Glutamatergic neuron (in vitro differentiated cells): ENCODE results near the gene AP3D1. TPM values are rescaled to one million over a fixed set of nuclear protein-coding genes. Genes with fewer than 3 reads are reported as not detected.

Experiments used
- DNase-seq: peaks from one replicate; pipeline ENCODE4 v3.0.0; 2022
- H3K27ac Mint-ChIP-seq: one replicate; pipeline ENCODE4 v1.8.0; 2020; ENCODE audit warnings: mild to moderate bottlenecking, mixed read lengths, inconsistent platforms; ENCODE audit not compliant: unreplicated experiment
- H3K27me3 Mint-ChIP-seq: one replicate; pipeline ENCODE4 v1.8.0; 2020; ENCODE audit warnings: mild to moderate bottlenecking, moderate library complexity, mixed read lengths, inconsistent platforms; ENCODE audit not compliant: unreplicated experiment
- H3K36me3 Mint-ChIP-seq: one replicate; pipeline ENCODE4 v1.8.0; 2020; ENCODE audit warnings: mild to moderate bottlenecking, mixed read lengths, inconsistent platforms; ENCODE audit not compliant: unreplicated experiment
- H3K4me1 Mint-ChIP-seq: one replicate; pipeline ENCODE4 v1.8.0; 2020; ENCODE audit warnings: mild to moderate bottlenecking, low read depth, mixed read lengths, inconsistent platforms; ENCODE audit not compliant: unreplicated experiment
- H3K4me3 Mint-ChIP-seq: one replicate; pipeline ENCODE4 v1.8.0; 2020; ENCODE audit warnings: mild to moderate bottlenecking, mixed read lengths, inconsistent platforms; ENCODE audit not compliant: unreplicated experiment
- H3K9me3 Mint-ChIP-seq: one replicate; pipeline ENCODE4 v1.8.0; 2020; ENCODE audit warnings: mild to moderate bottlenecking, moderate library complexity, mixed read lengths, inconsistent platforms; ENCODE audit not compliant: unreplicated experiment
- total RNA-seq: library from RNA; stranded (reverse); fragmentation: NEBNext Ultra II Directional; extraction: Animal tissue kit (Norgen Biotek cat#: 25700); gene quantifications from one replicate; pipeline ENCODE4 v1.2.1, GENCODE V29; 2021; ENCODE audit not compliant: unreplicated experiment
- TF ChIP-seq, protein P1 (sequence below): fragments of 200-600 bp; sonication (generic); IDR thresholded peaks from one replicate; pipeline ENCODE4 v1.5.0; 2021; ENCODE audit not compliant: partially characterized antibody, unreplicated experiment

Gene AP3D1
- total RNA-seq, 1 donor from 2014 or later, result 133 TPM

DNA sequence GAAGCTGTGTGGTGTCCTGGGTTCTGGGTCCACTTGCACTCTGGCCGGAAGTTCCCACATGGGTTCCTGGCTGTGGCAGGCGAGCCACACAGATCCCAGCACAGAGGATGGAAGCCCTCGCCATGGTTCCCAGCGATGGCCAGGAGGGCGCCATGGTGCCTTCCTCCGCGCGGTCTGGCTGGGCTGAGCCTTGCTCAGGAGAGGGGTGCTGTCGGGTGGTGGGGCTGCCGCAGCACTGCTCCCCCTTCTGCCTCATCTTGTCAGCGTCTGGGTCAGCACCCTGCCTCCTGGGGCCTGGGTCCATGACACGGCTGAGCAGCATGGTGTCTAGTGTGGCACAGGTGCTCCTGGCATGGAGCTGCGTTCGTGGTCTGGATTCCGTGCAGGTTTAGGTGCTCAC, 45.9 kb upstream of the AP3D1 start:
- Mint-ChIP-seq H3K4me3 (no peak overlapping the region), H3K4me1 (peaks cover 8% of the 10 kb centered on the region), H3K27ac (no peak overlapping the region), H3K36me3 (no peaks in the 10 kb centered on the region), H3K9me3 (peaks cover 8% of the 10 kb centered on the region), H3K27me3 (peaks cover 14% of the 10 kb centered on the region)
- DNase-seq, result no peak
- TF ChIP-seq, protein P1, sequence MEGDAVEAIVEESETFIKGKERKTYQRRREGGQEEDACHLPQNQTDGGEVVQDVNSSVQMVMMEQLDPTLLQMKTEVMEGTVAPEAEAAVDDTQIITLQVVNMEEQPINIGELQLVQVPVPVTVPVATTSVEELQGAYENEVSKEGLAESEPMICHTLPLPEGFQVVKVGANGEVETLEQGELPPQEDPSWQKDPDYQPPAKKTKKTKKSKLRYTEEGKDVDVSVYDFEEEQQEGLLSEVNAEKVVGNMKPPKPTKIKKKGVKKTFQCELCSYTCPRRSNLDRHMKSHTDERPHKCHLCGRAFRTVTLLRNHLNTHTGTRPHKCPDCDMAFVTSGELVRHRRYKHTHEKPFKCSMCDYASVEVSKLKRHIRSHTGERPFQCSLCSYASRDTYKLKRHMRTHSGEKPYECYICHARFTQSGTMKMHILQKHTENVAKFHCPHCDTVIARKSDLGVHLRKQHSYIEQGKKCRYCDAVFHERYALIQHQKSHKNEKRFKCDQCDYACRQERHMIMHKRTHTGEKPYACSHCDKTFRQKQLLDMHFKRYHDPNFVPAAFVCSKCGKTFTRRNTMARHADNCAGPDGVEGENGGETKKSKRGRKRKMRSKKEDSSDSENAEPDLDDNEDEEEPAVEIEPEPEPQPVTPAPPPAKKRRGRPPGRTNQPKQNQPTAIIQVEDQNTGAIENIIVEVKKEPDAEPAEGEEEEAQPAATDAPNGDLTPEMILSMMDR, result no peak

DNA sequence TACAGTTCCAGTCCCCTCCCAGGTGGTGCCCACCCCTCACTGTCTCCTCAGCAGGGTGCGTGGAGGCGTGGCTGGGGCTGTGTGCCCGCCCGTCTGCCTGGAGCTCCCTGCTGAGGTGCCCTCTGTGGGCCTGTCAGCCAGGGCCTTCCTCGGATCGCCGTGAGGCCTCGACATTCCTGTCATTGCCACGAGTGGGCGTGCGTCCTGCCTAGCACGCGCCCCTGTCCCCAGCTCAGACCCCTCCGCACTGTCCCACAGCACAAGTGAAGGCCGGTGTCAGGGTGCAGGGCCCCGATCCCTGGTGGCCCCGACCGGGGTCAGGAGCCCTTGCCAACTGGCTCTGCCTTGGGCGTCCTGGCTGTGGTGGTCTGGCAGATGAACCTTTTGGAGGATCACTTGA, 44.5 kb upstream of the AP3D1 start:
- Mint-ChIP-seq H3K4me1 (peaks cover 8% of the 10 kb centered on the region), H3K4me3 (no peak overlapping the region), H3K9me3 (peaks cover 8% of the 10 kb centered on the region), H3K27me3 (peaks cover 12% of the 10 kb centered on the region), H3K27ac (no peak overlapping the region), H3K36me3 (no peaks in the 10 kb centered on the region)
- no peak for DNase-seq
- TF ChIP-seq, protein P1, result no peak

DNA sequence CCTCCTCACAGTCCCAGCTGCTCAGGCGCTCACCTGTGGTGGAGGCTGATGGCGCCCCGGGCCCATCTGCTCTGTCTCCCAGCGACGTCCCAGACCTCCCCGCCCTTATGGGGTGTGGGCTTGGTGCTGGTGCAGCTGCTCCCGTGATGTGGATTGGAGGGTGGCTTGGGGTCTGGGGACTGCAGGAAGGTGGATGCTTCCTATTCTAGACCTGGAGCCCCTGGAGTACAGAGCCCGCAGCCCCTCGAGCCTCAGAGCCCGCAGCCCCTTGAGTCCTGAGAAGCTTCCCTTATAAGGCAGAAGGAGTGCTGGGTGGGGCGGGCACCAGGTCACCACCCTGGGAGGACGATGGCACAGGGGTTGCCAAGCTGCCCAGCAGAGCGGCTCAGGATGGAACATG, 44.0 kb upstream of the AP3D1 start:
- Mint-ChIP-seq H3K9me3 (peaks cover 8% of the 10 kb centered on the region), H3K27ac (no peak overlapping the region), H3K4me3 (no peak overlapping the region), H3K36me3 (no peaks in the 10 kb centered on the region), H3K4me1 (peaks cover 8% of the 10 kb centered on the region), H3K27me3 (peaks cover 9% of the 10 kb centered on the region)
- DNase-seq, result no peak
- TF ChIP-seq, protein P1, result no peak

DNA sequence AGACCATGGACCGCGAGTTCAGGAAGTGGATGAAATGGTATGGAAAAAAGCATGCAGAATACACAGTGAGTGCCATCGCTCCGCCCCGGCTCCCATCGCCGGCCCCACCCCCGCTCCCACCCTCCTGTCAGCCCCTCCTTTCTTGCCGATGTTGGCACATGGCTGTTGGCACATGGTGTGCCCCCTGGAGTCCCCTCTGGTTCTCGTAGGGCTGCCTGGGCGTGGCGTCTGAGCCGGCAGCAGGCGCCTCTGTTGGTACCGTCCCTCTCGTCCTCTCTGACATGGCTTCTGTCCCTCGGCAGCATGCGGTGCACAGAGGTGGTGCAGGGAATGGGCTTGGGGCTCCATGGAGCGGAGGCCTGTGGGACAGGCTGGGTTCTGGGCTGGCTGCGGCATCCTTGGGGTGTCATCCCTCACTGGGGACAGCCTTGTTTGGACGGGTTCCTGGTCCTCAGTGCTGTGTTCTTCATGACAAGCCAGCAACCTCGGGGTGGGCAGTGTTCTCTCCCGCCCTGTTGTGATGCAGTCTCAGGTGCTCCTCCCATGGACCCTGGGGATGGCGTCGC, 43.2 kb upstream of the AP3D1 start:
- H3K9me3 Mint-ChIP-seq, result peaks cover 8% of the 10 kb centered on the region
- H3K27me3 Mint-ChIP-seq, result peaks cover 9% of the 10 kb centered on the region
- peaks cover 8% of the 10 kb centered on the region for H3K4me1 Mint-ChIP-seq
- TF ChIP-seq, protein P1, result no peak
- no peak overlapping the region for H3K4me3 Mint-ChIP-seq
- no peak for DNase-seq
- H3K27ac Mint-ChIP-seq, result no peak overlapping the region
- H3K36me3 Mint-ChIP-seq, result no peaks in the 10 kb centered on the region

DNA sequence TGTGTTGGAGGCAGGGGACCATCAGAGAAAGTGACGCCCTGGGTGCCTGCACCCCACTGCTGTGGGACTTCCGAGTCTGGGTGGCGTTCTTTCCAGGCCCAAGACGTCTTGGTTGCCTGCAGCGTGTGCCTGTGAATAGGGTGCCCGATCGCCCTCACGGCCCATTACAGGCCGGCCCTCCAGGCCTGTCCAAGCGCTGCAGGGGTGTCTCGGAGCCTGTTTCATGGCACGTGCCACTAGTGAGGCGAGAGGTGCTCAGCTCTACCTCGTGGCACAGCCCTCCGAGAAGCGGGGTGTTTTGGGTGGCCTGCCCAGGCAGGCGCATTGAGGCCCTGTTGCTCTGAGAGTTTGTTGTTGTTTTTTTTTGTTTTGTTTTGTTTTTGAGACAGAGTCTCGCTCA, 42.4 kb upstream of the AP3D1 start:
- peaks cover 5% of the 10 kb centered on the region for H3K9me3 Mint-ChIP-seq
- H3K36me3 Mint-ChIP-seq, result no peaks in the 10 kb centered on the region
- no peak overlapping the region for H3K27ac Mint-ChIP-seq
- no peak for DNase-seq
- H3K27me3 Mint-ChIP-seq, result peaks cover 9% of the 10 kb centered on the region
- peaks cover 4% of the 10 kb centered on the region for H3K4me1 Mint-ChIP-seq
- H3K4me3 Mint-ChIP-seq, result no peak overlapping the region
- TF ChIP-seq, protein P1, result no peak
